ENCODE results near the gene ADGRE2.

DNA sequence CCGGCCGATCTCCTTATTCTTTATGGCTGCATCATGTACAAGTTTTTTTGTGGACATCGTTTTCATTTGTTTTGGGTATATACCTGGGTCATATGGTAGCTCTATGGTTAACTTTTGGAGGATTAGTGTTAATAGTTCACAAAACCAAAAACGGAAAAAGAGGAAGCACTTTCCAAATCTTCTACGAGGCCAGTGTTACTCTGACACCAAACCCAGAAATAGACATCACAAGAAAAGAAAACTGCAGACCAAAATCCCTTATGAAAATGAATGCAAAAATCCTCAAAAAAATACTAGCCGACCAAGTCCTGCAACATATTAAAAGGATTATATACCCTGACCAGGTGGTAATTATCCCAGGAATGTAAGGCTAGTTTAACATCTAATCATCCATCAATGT is 29.8 kb downstream of the ADGRE2 start:
- TF ChIP-seq, protein P1, sequence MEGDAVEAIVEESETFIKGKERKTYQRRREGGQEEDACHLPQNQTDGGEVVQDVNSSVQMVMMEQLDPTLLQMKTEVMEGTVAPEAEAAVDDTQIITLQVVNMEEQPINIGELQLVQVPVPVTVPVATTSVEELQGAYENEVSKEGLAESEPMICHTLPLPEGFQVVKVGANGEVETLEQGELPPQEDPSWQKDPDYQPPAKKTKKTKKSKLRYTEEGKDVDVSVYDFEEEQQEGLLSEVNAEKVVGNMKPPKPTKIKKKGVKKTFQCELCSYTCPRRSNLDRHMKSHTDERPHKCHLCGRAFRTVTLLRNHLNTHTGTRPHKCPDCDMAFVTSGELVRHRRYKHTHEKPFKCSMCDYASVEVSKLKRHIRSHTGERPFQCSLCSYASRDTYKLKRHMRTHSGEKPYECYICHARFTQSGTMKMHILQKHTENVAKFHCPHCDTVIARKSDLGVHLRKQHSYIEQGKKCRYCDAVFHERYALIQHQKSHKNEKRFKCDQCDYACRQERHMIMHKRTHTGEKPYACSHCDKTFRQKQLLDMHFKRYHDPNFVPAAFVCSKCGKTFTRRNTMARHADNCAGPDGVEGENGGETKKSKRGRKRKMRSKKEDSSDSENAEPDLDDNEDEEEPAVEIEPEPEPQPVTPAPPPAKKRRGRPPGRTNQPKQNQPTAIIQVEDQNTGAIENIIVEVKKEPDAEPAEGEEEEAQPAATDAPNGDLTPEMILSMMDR (IDR thresholded peaks at IDR 0.05; ENCODE audit: borderline replicate concordance, extremely low read depth, low read length, poor library complexity, severe bottlenecking): no peak
- TF ChIP-seq EZH2 (IDR thresholded peaks at IDR 0.05; ENCODE audit: borderline replicate concordance, low read depth, low read length, severe bottlenecking): no peak
